ENCODE data around the gene CCL11. TPM values are rescaled to one million over a fixed set of nuclear protein-coding genes. Genes with fewer than 3 reads are reported as not detected.
"Not testable (repeated sequence)": the region's sequence is repeated elsewhere in the genome, so short reads cannot be mapped to it uniquely, and the experiment has no call there.

The CCL11 gene
- total RNA-seq, 1 donor from 2014 or later, result not detected

DNA sequence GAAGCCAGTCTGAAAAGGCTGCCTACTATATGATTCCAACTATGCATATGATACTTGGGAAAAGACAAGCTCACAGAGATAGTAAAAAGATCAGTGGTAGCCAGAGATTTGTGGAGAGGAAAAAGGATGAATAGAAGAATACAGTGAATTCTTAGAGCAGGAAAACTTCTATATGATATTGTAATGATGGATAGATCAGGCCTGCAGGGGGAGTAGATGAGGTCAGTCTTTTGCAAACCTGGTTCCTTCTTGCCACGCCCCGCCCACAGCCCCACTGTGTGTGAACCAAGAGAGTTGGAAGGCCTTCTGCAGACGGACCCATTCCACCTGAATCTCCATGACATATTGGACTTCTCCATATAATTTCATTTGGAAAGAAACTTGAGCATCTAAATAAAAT, 32.9 kb downstream of the CCL11 start:
- H3K4me3 Mint-ChIP-seq, result no peak overlapping the region
- no peak for DNase-seq (ENCODE audit: low read depth, low spot score)
- H3K9me3 Mint-ChIP-seq, result peaks cover 2% of the 10 kb centered on the region
- H3K4me1 Mint-ChIP-seq, result peaks cover 12% of the 10 kb centered on the region
- TF ChIP-seq, protein P1, sequence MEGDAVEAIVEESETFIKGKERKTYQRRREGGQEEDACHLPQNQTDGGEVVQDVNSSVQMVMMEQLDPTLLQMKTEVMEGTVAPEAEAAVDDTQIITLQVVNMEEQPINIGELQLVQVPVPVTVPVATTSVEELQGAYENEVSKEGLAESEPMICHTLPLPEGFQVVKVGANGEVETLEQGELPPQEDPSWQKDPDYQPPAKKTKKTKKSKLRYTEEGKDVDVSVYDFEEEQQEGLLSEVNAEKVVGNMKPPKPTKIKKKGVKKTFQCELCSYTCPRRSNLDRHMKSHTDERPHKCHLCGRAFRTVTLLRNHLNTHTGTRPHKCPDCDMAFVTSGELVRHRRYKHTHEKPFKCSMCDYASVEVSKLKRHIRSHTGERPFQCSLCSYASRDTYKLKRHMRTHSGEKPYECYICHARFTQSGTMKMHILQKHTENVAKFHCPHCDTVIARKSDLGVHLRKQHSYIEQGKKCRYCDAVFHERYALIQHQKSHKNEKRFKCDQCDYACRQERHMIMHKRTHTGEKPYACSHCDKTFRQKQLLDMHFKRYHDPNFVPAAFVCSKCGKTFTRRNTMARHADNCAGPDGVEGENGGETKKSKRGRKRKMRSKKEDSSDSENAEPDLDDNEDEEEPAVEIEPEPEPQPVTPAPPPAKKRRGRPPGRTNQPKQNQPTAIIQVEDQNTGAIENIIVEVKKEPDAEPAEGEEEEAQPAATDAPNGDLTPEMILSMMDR (conservative IDR thresholded peaks at IDR 0.05), result peak; percentile 27
- peaks cover 18% of the 10 kb centered on the region for H3K27me3 Mint-ChIP-seq (ENCODE audit: low read depth)
- H3K27ac Mint-ChIP-seq (ENCODE audit: unreplicated experiment), result no peak overlapping the region
- no peaks in the 10 kb centered on the region for H3K36me3 Mint-ChIP-seq (ENCODE audit: low read depth)

DNA sequence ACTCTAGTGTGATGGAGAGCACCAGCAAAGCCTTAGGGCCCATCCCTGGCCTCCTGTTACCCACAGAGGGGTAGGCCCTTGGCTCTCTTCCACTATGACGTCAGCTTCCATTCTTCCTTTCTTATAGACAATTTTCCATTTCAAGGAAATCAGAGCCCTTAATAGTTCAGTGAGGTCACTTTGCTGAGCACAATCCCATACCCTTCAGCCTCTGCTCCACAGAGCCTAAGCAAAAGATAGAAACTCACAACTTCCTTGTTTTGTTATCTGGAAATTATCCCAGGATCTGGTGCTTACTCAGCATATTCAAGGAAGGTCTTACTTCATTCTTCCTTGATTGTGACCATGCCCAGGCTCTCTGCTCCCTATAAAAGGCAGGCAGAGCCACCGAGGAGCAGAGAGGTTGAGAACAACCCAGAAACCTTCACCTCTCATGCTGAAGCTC, 33.5 kb downstream of the CCL11 start, which contains the start of gene CCL8:
CCL8 (plus strand) TSS at position 397 of the 445 bp plus-strand sequence. CDS start 67 bp downstream, outside the sequence.
- Mint-ChIP-seq H3K4me3 (no peak within 1 kb of the TSS), H3K36me3 (ENCODE audit: low read depth) (no peaks in the 10 kb centered on the region), H3K9me3 (peaks cover 5% of the 10 kb centered on the region), H3K27me3 (ENCODE audit: low read depth) (peaks cover 13% of the 10 kb centered on the region), H3K27ac (ENCODE audit: unreplicated experiment) (no peak within 1 kb of the TSS), H3K4me1 (peaks cover 12% of the 10 kb centered on the region)
- TF ChIP-seq, protein P1 (conservative IDR thresholded peaks at IDR 0.05), result no peak
- no peak for DNase-seq (ENCODE audit: low read depth, low spot score)

DNA sequence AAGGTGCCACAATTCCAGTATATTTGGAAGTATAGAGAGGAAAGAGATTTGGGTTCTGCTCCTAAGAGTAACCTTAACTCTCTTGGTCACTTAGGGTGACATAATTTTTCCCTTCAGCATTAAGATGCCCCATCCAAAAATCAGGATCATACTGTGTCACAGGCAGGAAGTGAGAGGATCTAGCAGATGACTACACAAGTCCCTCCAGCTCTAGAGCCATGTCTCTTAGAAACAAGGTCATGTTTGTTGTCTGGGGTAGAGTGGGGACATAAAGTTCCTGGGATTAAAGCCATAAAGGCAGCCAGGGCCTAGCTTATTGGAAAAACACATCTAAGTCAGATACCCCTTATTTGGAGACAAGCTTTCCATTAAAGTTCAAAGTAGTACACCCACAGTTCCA, 36.4 kb downstream of the CCL11 start:
- Mint-ChIP-seq H3K9me3 (peaks cover 9% of the 10 kb centered on the region), H3K27ac (ENCODE audit: unreplicated experiment) (no peak overlapping the region), H3K27me3 (ENCODE audit: low read depth) (peaks cover 2% of the 10 kb centered on the region), H3K4me3 (no peak overlapping the region), H3K36me3 (ENCODE audit: low read depth) (no peaks in the 10 kb centered on the region), H3K4me1 (peaks cover 12% of the 10 kb centered on the region)
- TF ChIP-seq, protein P1 (conservative IDR thresholded peaks at IDR 0.05), result no peak
- DNase-seq (ENCODE audit: low read depth, low spot score), result no peak

DNA sequence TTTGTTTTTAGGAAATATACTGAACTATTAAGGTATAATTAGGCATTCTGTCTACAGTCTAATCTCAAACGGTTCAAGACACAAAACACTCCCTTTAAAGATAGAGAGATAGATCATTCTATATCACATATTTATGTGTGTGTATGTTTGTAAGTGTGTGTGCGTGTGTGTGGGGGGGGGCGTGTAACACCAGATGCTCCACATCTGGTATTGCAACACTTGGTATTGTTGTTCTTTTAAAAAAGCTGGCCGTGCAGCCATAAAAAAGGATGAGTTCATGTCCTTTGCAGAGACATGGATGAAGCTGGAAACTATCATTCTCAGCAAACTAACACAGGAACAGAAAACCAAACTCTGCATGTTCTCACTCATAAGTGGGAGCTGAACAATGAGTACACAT, 42.0 kb downstream of the CCL11 start:
- H3K9me3 Mint-ChIP-seq; H3K4me1 Mint-ChIP-seq; H3K27ac Mint-ChIP-seq (ENCODE audit: unreplicated experiment); H3K4me3 Mint-ChIP-seq; H3K27me3 Mint-ChIP-seq (ENCODE audit: low read depth); H3K36me3 Mint-ChIP-seq (ENCODE audit: low read depth); DNase-seq (ENCODE audit: low read depth, low spot score): not testable (repeated sequence)

DNA sequence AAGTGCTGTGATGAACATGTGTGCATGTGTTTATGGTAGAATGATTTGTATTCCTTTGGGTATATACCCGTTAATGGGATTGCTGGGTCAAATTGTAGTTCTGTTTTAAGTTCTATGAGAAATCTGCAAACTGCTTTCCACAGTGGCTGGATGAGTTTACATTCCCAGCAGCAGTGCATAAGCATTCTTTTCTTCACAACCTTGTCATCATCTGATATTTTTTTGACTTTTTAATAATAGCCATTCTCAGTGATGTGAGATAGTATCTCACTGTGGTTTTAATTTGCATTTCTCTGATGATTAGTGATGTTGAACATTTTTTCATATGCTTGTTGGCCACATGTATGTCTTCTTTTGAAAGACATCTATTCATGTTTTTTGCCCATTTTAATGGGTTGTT, 52.2 kb downstream of the CCL11 start:
- Mint-ChIP-seq H3K4me1 (peaks cover 14% of the 10 kb centered on the region), H3K27ac (ENCODE audit: unreplicated experiment) (no peak overlapping the region), H3K36me3 (ENCODE audit: low read depth) (no peaks in the 10 kb centered on the region), H3K9me3 (peaks cover 5% of the 10 kb centered on the region), H3K27me3 (ENCODE audit: low read depth) (peaks cover 20% of the 10 kb centered on the region), H3K4me3 (no peak overlapping the region)
- TF ChIP-seq, protein P1 (conservative IDR thresholded peaks at IDR 0.05), result no peak
- no peak for DNase-seq (ENCODE audit: low read depth, low spot score)

Other genes with a start within 250 kb of the CCL11 start
- gene CCL2, start 30.5 kb upstream of the CCL11 start, total RNA-seq, result 3.5 and 3.9 TPM in 2 replicates
- not detected in 2 replicates for gene CCL7, start 15.5 kb upstream of the CCL11 start, total RNA-seq
- gene CCL8, start 33.7 kb downstream of the CCL11 start, total RNA-seq, result not detected in 2 replicates
- gene CCL13, start 70.7 kb downstream of the CCL11 start, total RNA-seq, result not detected in 2 replicates
- not detected in 2 replicates for gene CCL1, start 77.5 kb downstream of the CCL11 start, total RNA-seq

All from neural crest cell (in vitro differentiated cells).